Skin epidermis (tissue), 12 donors: ENCODE data around the gene KANSL3.
"Not testable (repeated sequence)": the region's sequence is repeated elsewhere in the genome, so short reads cannot be mapped to it uniquely, and the experiment has no call there.

Experiments
- H3K27ac ChIP-seq, 21 experiments: fragments of 200-600 bp; sonication (generic) in 11 of 21; one replicate each; pipeline ENCODE4 v1.5.0; 2020; ENCODE audit warnings: mild to moderate bottlenecking in 3 of 21, inconsistent platforms in 2 of 21, moderate library complexity in 2 of 21
- H3K4me3 ChIP-seq, 7 experiments: fragments of 200-600 bp; sonication (generic) in 2 of 7; one replicate each; pipeline ENCODE4 v1.5.0; 2020; ENCODE audit warnings: inconsistent platforms in 2 of 7, mild to moderate bottlenecking in 2 of 7, moderate library complexity in 1 of 7

Gene KANSL3

GRCh38 chr2:96574364-96574763, 63.7 kb downstream of the KANSL3 start:
- no peak overlapping the region for H3K4me3 ChIP-seq

GRCh38 chr2:96568094-96568493, 70.0 kb downstream of the KANSL3 start:
- no peak overlapping the region for H3K4me3 ChIP-seq
- no peak overlapping the region for H3K27ac ChIP-seq

More at GRCh38 chr2:96574364-96574763, 63.7 kb downstream of the KANSL3 start:
- H3K27ac ChIP-seq, result no peak overlapping the region

GRCh38 chr2:96565111-96565510, 73.0 kb downstream of the KANSL3 start:
- no peak overlapping the region for H3K27ac ChIP-seq

GRCh38 chr2:96564563-96564962, 73.5 kb downstream of the KANSL3 start:
- no peak overlapping the region for H3K4me3 ChIP-seq
- H3K27ac ChIP-seq, result no peak overlapping the region

More at GRCh38 chr2:96565111-96565510, 73.0 kb downstream of the KANSL3 start:
- H3K4me3 ChIP-seq, result no peak overlapping the region

DNA sequence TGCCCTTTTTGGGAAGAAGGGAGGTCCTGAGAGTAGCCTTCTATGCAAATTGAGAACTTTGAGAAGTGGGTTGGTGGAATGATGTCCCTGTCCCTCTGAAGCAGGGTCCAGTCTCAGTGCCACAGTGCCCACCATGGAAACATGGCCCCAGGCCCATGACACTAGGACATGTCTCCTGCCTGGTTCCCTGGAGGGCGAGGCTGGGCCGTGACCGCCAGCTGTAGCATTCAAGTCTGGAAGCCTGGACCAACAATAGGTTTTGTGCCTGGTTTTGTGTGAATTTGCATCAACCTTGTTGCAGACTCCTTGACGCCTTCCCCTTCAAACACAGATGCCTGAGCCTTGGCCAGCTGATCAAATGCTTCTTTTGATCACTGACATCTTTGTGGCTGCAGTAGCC, 74.1 kb downstream of the KANSL3 start:
- Histone ChIP-seq H3K27ac (no peak overlapping the region), H3K4me3 (no peak overlapping the region)

GRCh38 chr2:96558485-96558884, 79.6 kb downstream of the KANSL3 start:
- no peak overlapping the region for H3K4me3 ChIP-seq

GRCh38 chr2:96558061-96558460, 80.1 kb downstream of the KANSL3 start:
- no peak overlapping the region for H3K4me3 ChIP-seq

More at GRCh38 chr2:96558485-96558884, 79.6 kb downstream of the KANSL3 start:
- H3K27ac ChIP-seq, result no peak overlapping the region

GRCh38 chr2:96557421-96557820, 80.7 kb downstream of the KANSL3 start:
- not testable (repeated sequence) for H3K27ac ChIP-seq, H3K4me3 ChIP-seq

More at GRCh38 chr2:96558061-96558460, 80.1 kb downstream of the KANSL3 start:
- H3K27ac ChIP-seq, result no peak overlapping the region

DNA sequence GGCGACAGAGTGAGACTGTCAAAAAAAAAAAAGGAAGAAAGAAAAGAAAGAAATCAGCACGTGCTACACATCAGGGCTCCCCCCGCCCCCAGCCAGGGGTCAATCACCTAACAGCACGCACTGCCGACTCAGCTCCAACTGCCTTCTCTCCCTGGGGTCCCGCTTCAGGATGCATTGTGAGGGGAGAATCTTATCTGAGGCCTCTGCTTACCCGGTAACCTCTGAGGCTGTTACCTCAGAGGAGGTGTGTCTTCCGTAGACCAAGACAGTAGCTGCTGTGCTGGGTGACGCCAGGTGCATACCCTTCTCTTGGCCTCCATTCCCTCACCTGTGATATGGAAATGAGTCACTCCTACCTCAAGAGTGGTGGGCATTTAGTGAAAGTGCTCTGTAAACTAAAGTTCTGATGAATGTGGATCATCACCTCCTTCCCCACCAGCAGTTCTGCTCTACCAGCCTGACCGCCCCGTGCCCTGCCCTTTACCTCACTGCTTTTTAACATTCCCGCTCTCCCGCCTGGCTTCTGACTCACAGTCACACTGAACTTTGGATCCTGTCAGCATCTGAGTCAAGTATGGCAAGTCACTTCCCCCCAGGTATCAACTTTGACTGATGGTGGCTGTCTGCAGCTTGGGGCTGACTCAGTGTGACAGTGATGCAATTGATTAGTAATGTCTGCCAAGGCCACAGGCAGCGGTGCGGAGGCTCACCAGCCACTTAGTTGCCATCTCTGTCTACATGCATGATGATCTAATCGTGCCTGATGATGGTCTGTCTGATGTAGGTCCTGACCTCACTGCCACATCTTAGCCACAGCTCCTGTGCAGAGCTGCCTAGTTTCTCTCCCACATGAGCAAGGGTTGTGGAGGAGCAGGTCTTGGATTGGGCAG, 81.4 kb downstream of the KANSL3 start:
- Histone ChIP-seq H3K4me3 (no peak overlapping the region), H3K27ac (no peak overlapping the region)

DNA sequence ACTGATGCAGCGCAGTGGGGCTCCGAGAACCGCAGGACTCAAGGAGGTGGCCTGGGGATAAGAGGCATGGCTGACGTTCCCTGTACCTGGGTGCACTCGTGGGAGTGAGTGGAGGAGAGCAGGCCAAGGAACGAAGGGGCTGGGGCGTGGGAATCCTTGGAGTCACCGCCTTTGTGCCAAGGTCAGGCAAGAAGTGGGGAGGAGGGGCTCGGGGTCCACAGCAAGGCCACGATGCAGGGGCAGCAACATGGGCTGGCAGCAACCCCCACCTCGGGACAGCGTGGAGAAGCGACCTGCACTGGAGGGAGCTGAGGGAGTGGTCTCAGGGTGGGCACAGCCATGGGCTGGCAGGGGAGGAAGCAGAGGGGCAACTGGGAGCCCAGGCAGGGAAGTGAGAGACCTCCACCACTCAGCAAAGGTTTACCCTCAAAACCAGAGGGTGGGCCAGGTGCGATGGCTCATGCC, 82.9 kb downstream of the KANSL3 start:
- Histone ChIP-seq H3K4me3 (no peak overlapping the region), H3K27ac (no peak overlapping the region)

GRCh38 chr2:96554293-96555145, 83.6 kb downstream of the KANSL3 start:
- Histone ChIP-seq H3K27ac (peak overlapping the region in 1 of 21 experiments; percentile 30), H3K4me3 (peak overlapping the region in 2 of 7 experiments; percentile 11 to 15)

DNA sequence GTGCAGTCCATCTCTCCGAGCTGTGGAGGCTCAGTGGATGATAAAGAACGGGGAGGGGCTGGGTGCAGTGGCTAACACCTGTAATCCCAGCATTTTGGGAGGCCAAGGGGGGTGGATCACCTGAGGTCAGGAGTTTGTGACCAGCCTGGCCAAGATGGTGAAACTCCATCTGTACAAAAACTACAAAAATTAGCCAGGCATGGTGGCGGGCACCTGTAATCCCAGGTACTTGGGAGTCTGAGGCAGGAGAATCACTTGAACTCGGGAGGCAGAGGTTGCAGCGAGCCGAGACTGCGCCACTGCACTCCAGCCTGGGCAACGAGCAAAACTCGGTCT, 84.2 kb downstream of the KANSL3 start:
- not testable (repeated sequence) for H3K27ac ChIP-seq
- H3K4me3 ChIP-seq, result peak overlapping the region in 1 of 7 experiments; percentile 11

DNA sequence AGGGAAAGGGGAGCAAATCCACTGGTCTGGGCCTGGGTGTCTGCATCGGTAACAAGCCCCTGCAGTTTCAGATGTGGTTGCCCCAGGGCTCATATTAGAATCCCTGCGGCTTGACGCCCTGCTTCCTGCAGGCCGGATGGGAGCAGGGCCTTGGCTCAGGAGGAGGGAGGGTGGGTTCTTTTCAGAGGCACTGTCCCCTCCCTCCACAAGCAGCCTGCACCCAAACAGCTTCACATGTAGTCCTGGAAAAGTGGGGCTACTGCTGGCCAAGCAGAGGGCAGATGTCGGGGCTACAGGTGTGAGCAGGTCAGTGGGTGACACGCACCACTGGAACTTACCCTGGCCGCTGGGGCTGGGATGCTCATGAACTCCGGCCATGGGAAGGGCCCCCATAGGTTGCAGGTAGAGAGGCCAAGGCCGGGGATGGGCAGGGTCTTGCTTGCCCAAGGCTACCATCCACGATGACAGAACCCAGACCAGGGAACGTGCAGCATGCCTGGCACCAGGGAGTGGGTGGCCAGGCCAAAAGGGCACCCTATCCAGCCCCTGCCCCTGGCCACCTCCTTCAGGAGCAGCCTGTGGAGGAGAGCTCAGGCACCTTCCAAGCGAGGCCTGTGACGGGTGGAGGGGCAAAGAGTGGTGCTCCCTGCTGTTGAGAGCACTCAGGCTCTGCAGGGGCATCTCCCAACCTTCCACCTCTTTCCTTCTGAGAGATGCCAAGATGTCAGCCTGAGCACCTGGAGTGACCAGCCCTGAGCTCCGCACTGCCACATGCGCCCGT, 84.7 kb downstream of the KANSL3 start:
- Histone ChIP-seq H3K27ac (no peak overlapping the region), H3K4me3 (no peak overlapping the region)

- Histone ChIP-seq H3K27ac (no peak overlapping the region), H3K4me3 (no peak overlapping the region)
These were observed 85.6 kb downstream of the KANSL3 start for GRCh38 chr2:96552315-96553175.

- Histone ChIP-seq H3K27ac (no peak overlapping the region), H3K4me3 (no peak overlapping the region)
These were observed 86.4 kb downstream of the KANSL3 start for GRCh38 chr2:96551605-96552314.

DNA sequence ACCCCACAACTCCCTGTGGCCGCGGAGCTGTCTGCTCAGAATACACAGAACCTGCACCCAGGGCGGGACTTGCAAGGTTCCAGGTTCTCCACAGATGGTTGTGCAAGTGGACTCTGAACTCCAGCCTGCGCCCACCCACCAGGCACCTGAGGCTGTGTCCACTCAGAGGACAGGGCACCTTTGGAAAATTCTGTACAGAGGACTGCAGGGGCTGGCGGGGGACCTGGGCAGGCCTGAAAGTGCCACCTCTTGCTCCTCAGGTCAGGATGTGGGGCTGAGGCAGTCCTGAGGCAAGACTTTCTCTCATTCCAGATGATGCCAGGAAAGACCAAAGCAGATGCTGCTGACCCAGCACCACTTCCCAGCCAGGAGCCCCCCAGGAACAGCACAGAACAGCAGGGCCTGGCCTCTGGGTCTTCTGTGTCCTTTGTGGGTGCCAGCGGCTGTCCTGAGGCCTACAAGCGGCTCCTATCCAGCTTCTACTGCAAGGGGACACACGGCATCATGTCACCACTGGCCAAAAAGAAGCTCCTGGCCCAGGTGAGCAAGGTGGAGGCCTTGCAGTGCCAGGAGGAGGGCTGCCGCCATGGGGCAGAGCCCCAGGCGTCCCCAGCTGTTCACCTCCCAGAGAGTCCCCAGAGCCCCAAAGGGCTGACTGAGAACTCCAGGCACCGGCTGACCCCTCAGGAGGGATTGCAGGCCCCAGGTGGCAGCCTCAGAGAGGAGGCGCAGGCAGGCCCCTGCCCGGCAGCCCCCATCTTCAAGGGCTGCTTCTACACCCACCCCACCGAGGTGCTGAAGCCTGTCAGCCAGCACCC, 87.1 kb downstream of the KANSL3 start:
- Histone ChIP-seq H3K4me3 (no peak overlapping the region), H3K27ac (no peak overlapping the region)

GRCh38 chr2:96549967-96550786, 87.9 kb downstream of the KANSL3 start:
- Histone ChIP-seq H3K27ac (no peak overlapping the region), H3K4me3 (no peak overlapping the region)
